Tibial artery (tissue), 4 donors: ENCODE results near the gene EPHB1.

Experiments
- DNase-seq, 2 donors: peaks; one replicate each; pipeline ENCODE4 v3.0.0-alpha.2; 2019
- H3K27ac ChIP-seq, 2 donors: fragments of 200-600 bp; sonication (generic) in 1 of 2; 1 replicate in 1 of 2; 2 replicates in 1 of 2; pipeline ENCODE4 v1.5.1; 2018 to 2019; ENCODE audit warnings: mild to moderate bottlenecking in 1 of 2
- H3K27me3 ChIP-seq, 2 donors: fragments of 200-600 bp; sonication (generic) in 1 of 2; one replicate each; pipeline versions ENCODE4 v1.5.1 to v1.6.0; 2016 to 2019
- H3K36me3 ChIP-seq, 3 donors: fragments of 200-600 bp; sonication (generic) in 2 of 3; one replicate each; pipeline ENCODE4 v1.5.1; 2016 to 2019; ENCODE audit warnings: mild to moderate bottlenecking in 2 of 3
- H3K4me1 ChIP-seq, 4 donors: fragments of 200-600 bp; sonication (generic) in 2 of 4; 1 replicate in 3 of 4; 2 replicates in 1 of 4; pipeline ENCODE4 v1.5.1; 2016 to 2019
- H3K4me3 ChIP-seq, 2 donors: fragments of 200-600 bp; sonication (generic) in 1 of 2; 1 replicate in 1 of 2; 2 replicates in 1 of 2; pipeline ENCODE4 v1.5.1; 2018 to 2019; ENCODE audit warnings: mild to moderate bottlenecking in 2 of 2
- H3K9me3 ChIP-seq, 3 donors: fragments of 200-600 bp; sonication (generic) in 1 of 3; one replicate each; pipeline ENCODE4 v1.5.1; 2016 to 2019
- intact Hi-C: fragments of 100-400 bp; cut with DNase I; formaldehyde crosslinking; loops from one replicate; pipeline ENCODE4 v1.15.0; 2023; ENCODE audit warnings: low total_unique reads
- TF ChIP-seq, protein P1 (sequence below), 2 experiments: fragments of 200-600 bp in 1 of 2; fragments of 450-650 bp in 1 of 2; IDR thresholded peaks; one replicate each; pipeline ENCODE4 v1.5.1; 2017 to 2019; ENCODE audit warnings: antibody characterized with exemption in 2 of 2, mild to moderate bottlenecking in 1 of 2, moderate library complexity in 1 of 2

Gene EPHB1

DNA sequence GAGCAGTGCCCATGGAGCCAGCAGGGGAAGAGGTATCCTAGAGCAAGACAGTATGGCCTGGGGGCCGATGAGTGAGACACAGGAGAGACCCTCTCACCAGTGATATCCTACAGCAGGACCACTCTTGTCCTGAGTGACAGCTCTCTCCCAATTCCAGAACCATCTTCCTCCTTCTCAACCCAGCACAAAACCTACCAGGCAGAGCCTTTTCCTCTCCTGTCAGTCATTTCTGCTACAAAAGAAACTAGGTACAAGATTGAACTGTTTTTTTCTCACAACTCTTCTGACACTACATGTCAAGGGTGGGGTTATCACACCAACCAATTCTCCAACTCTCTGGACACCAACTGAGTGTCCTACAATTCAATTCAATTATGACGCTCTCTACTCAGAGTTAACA is 506.6 kb downstream of the EPHB1 start:
- H3K27ac ChIP-seq: no peak overlapping the region
- TF ChIP-seq, protein P1, sequence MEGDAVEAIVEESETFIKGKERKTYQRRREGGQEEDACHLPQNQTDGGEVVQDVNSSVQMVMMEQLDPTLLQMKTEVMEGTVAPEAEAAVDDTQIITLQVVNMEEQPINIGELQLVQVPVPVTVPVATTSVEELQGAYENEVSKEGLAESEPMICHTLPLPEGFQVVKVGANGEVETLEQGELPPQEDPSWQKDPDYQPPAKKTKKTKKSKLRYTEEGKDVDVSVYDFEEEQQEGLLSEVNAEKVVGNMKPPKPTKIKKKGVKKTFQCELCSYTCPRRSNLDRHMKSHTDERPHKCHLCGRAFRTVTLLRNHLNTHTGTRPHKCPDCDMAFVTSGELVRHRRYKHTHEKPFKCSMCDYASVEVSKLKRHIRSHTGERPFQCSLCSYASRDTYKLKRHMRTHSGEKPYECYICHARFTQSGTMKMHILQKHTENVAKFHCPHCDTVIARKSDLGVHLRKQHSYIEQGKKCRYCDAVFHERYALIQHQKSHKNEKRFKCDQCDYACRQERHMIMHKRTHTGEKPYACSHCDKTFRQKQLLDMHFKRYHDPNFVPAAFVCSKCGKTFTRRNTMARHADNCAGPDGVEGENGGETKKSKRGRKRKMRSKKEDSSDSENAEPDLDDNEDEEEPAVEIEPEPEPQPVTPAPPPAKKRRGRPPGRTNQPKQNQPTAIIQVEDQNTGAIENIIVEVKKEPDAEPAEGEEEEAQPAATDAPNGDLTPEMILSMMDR (IDR thresholded peaks at IDR 0.05): no peak
- no peak overlapping the region for H3K4me3 ChIP-seq
- H3K27me3 ChIP-seq: no peaks in the 10 kb centered on the region
- intact Hi-C loops: no loop called here
- no peaks in the 10 kb centered on the region for H3K36me3 ChIP-seq
- H3K9me3 ChIP-seq: peaks cover 5 to 8% (median 6%) of the 10 kb centered on the region in 3 donors
- no peak for DNase-seq
- H3K4me1 ChIP-seq: no peaks in the 10 kb centered on the region

GRCh38 chr3:135304378-135304777 is 509.3 kb downstream of the EPHB1 start:
- H3K4me1 ChIP-seq: no peaks in the 10 kb centered on the region
- H3K9me3 ChIP-seq: peaks cover 5 to 8% (median 6%) of the 10 kb centered on the region in 3 donors
- no peak overlapping the region for H3K27ac ChIP-seq
- H3K36me3 ChIP-seq: no peaks in the 10 kb centered on the region
- intact Hi-C loops: no loop called here
- H3K27me3 ChIP-seq: no peaks in the 10 kb centered on the region
- H3K4me3 ChIP-seq: no peak overlapping the region
- TF ChIP-seq, protein P1 (IDR thresholded peaks at IDR 0.05): no peak
- no peak for DNase-seq
